Neural crest cell (in vitro differentiated cells): ENCODE results near the gene MTARC2. TPM values are rescaled to one million over a fixed set of nuclear protein-coding genes. Genes with fewer than 3 reads are reported as not detected.
A peak's percentile ranks its signal among the peaks of the same experiment; 100 is the strongest.

Experiments
- DNase-seq: peaks from one replicate; pipeline ENCODE4 v3.0.0; 2021; ENCODE audit warnings: low read depth, mixed read lengths, low spot score
- H3K27ac Mint-ChIP-seq: one replicate; pipeline ENCODE4 v1.8.0; 2021; ENCODE audit warnings: mild to moderate bottlenecking, mixed read lengths; ENCODE audit not compliant: unreplicated experiment
- H3K27me3 Mint-ChIP-seq: 2 replicates; pipeline ENCODE4 v1.8.0; 2021; ENCODE audit warnings: low read depth, mild to moderate bottlenecking, mixed read lengths
- H3K36me3 Mint-ChIP-seq: 2 replicates; pipeline ENCODE4 v1.8.0; 2021; ENCODE audit warnings: low read depth, mild to moderate bottlenecking, mixed read lengths
- H3K4me1 Mint-ChIP-seq: 2 replicates; pipeline ENCODE4 v1.8.0; 2021; ENCODE audit warnings: mixed read lengths
- H3K4me3 Mint-ChIP-seq: one replicate; pipeline ENCODE4 v1.8.0; 2021; ENCODE audit warnings: mild to moderate bottlenecking, mixed read lengths
- H3K9me3 Mint-ChIP-seq: 2 replicates; pipeline ENCODE4 v1.8.0; 2021; ENCODE audit warnings: mixed read lengths
- CTCF ChIP-seq: fragments of 200-600 bp; sonication (generic); conservative IDR thresholded peaks from 2 replicates; pipeline ENCODE4 v1.5.0; 2021; ENCODE audit warnings: antibody characterized with exemption, mild to moderate bottlenecking
- total RNA-seq: library from RNA; stranded (reverse); gene quantifications from 2 replicates; pipeline ENCODE4 v1.2.1, GENCODE V29; 2021

Gene MTARC2
- total RNA-seq, 1 donor from 2014 or later: 4.1 TPM

GRCh38 chr1:220803401-220804201 lies 55.5 kb downstream of the MTARC2 start:
- H3K4me1 Mint-ChIP-seq: peaks cover 5% of the 10 kb centered on the region
- H3K27ac Mint-ChIP-seq: no peak overlapping the region
- no peaks in the 10 kb centered on the region for H3K9me3 Mint-ChIP-seq
- peaks cover 2% of the 10 kb centered on the region for H3K36me3 Mint-ChIP-seq
- no peak overlapping the region for H3K4me3 Mint-ChIP-seq
- H3K27me3 Mint-ChIP-seq: no peaks in the 10 kb centered on the region
- peak; percentile 50 for DNase-seq
- TF ChIP-seq CTCF: peak; percentile 88

GRCh38 chr1:220804202-220804586 lies 56.1 kb downstream of the MTARC2 start:
- Mint-ChIP-seq H3K27ac (no peak overlapping the region), H3K4me1 (peaks cover 10% of the 10 kb centered on the region), H3K27me3 (no peaks in the 10 kb centered on the region), H3K36me3 (peaks cover 4% of the 10 kb centered on the region), H3K4me3 (no peak overlapping the region), H3K9me3 (no peaks in the 10 kb centered on the region)
- TF ChIP-seq CTCF: no peak
- DNase-seq: no peak

- Mint-ChIP-seq H3K9me3 (no peaks in the 10 kb centered on the region), H3K27me3 (no peaks in the 10 kb centered on the region), H3K27ac (no peak overlapping the region), H3K4me3 (no peak overlapping the region), H3K4me1 (peaks cover 13% of the 10 kb centered on the region), H3K36me3 (peaks cover 8% of the 10 kb centered on the region)
- no peak for TF ChIP-seq CTCF
- DNase-seq: no peak
These were observed 58.3 kb downstream of the MTARC2 start for GRCh38 chr1:220806408-220806807.

GRCh38 chr1:220807726-220808125 lies 59.6 kb downstream of the MTARC2 start:
- Mint-ChIP-seq H3K4me3 (no peak overlapping the region), H3K4me1 (peaks cover 13% of the 10 kb centered on the region), H3K27ac (no peak overlapping the region), H3K9me3 (no peaks in the 10 kb centered on the region), H3K36me3 (peaks cover 12% of the 10 kb centered on the region), H3K27me3 (no peaks in the 10 kb centered on the region)
- TF ChIP-seq CTCF: no peak
- no peak for DNase-seq

GRCh38 chr1:220808345-220809186 lies 60.4 kb downstream of the MTARC2 start:
- Mint-ChIP-seq H3K4me3 (no peak overlapping the region), H3K9me3 (no peaks in the 10 kb centered on the region), H3K36me3 (peaks cover 20% of the 10 kb centered on the region), H3K27ac (no peak overlapping the region), H3K27me3 (no peaks in the 10 kb centered on the region), H3K4me1 (peaks cover 12% of the 10 kb centered on the region)
- TF ChIP-seq CTCF: no peak
- DNase-seq: no peak
